Keratinocyte (primary cell): ENCODE measurements around the gene TEX38.

Experiments used
- EZH2 ChIP-seq: IDR thresholded peaks from one replicate; pipeline ENCODE4 v1.6.1; 2012; ENCODE audit warnings: inconsistent platforms, mild to moderate bottlenecking, low read length, moderate library complexity
- TF ChIP-seq, protein P1 (sequence below), 3 experiments: IDR thresholded peaks in 1 of 3; conservative IDR thresholded peaks in 1 of 3; optimal IDR thresholded peaks in 1 of 3; 2 replicates in 2 of 3; 3 replicates in 1 of 3; pipeline versions ENCODE3 to v1.5.1; 2011; ENCODE audit warnings: low read length in 3 of 3, mild to moderate bottlenecking in 3 of 3, moderate library complexity in 2 of 3, control low read depth in 1 of 3, inconsistent platforms in 1 of 3; ENCODE audit not compliant: insufficient read depth in 2 of 3; ENCODE audit errors: extremely low read depth in 1 of 3

DNA sequence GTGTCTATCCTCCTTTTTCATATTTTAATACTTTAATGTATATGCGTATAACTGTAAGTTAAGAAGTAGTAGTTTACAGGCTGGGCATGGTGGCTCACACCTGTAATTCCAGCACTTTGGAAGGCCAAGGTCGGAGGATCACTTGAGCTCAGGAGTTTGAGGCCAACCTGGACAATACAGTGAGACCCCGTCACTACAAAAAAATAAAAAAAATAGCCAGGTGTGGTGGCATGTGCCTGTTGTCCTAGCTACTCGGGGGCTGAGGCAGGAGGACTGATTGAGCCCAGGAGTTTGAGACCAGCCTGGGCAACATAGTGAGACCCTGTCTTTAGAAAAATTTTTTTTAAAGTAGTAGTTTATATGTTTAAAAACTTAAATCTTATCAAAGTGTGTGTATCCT is 25.8 kb upstream of the TEX38 start:
- TF ChIP-seq, protein P1, sequence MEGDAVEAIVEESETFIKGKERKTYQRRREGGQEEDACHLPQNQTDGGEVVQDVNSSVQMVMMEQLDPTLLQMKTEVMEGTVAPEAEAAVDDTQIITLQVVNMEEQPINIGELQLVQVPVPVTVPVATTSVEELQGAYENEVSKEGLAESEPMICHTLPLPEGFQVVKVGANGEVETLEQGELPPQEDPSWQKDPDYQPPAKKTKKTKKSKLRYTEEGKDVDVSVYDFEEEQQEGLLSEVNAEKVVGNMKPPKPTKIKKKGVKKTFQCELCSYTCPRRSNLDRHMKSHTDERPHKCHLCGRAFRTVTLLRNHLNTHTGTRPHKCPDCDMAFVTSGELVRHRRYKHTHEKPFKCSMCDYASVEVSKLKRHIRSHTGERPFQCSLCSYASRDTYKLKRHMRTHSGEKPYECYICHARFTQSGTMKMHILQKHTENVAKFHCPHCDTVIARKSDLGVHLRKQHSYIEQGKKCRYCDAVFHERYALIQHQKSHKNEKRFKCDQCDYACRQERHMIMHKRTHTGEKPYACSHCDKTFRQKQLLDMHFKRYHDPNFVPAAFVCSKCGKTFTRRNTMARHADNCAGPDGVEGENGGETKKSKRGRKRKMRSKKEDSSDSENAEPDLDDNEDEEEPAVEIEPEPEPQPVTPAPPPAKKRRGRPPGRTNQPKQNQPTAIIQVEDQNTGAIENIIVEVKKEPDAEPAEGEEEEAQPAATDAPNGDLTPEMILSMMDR (optimal IDR thresholded peaks at IDR 0.05 in 1 of 3, IDR thresholded peaks at IDR 0.05 in 1 of 3, conservative IDR thresholded peaks at IDR 0.05 in 1 of 3; ENCODE audit: extremely low read depth in 1 of 3, insufficient read depth in 2 of 3, low read length in 3 of 3): no peak
- TF ChIP-seq EZH2: no peak
